HG03139 (cell line): ENCODE measurements around the gene MEF2B.
"Not testable (repeated sequence)": the region's sequence is repeated elsewhere in the genome, so short reads cannot be mapped to it uniquely, and the experiment has no call there.

Source experiments
- ATAC-seq: cut with Tn5 transposase; IDR thresholded peaks from one replicate; pipeline ENCODE4 v1.9.1; 2021; ENCODE audit not compliant: unreplicated experiment

Gene MEF2B

DNA sequence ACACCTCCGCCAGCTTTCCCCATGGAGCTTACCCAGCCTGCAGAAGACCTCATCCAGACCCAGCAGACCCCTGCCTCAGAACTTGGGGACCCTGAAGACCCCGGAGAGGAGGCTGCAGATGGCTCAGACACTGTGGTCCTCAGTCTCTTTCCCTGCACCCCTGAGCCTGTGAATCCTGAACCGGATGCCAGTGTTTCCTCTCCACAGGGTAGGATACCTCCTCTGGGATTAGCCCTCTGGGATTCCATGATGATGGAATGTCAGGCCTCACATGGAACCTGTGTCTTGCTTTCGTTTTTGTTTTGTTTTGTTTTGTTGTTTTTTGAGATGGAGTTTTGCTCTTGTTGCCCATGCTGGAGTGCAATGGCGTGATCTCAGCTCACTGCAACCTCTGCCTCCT lies 23.9 kb upstream of the MEF2B start:
- no peak for ATAC-seq

- ATAC-seq, result no peak
Measured at GRCh38 chr19:19192910-19193423, 22.9 kb upstream of the MEF2B start.

- ATAC-seq, result peak; percentile 70
Measured at GRCh38 chr19:19192078-19192882, 22.2 kb upstream of the MEF2B start, which contains the start of the genes BORCS8 and RFXANK. TSS of gene BORCS8 (minus strand) at chr19:19192152. CDS start at chr19:19192117, 35 bp downstream. TSS of gene RFXANK (plus strand) at chr19:19192258. CDS start at chr19:19193947, 1,689 bp downstream.

DNA sequence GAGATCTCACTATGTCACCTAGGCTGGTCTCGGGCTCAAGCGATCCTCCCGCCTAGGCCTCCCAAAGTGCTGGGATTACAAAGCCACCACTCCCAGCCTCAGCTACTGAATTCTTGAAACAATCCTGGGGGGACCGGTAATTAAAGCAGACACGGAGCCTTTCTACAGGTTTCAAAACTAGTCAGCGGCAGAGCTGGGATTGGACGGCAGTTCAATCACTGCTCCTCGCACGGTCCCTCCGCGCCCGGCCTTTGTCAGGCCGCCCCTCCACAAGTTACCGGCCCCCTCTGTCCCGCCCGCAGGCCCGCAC lies 21.7 kb upstream of the MEF2B start:
- peak; percentile 3 for ATAC-seq

- no peak for ATAC-seq
Measured at GRCh38 chr19:19186742-19187141, 16.7 kb upstream of the MEF2B start.

DNA sequence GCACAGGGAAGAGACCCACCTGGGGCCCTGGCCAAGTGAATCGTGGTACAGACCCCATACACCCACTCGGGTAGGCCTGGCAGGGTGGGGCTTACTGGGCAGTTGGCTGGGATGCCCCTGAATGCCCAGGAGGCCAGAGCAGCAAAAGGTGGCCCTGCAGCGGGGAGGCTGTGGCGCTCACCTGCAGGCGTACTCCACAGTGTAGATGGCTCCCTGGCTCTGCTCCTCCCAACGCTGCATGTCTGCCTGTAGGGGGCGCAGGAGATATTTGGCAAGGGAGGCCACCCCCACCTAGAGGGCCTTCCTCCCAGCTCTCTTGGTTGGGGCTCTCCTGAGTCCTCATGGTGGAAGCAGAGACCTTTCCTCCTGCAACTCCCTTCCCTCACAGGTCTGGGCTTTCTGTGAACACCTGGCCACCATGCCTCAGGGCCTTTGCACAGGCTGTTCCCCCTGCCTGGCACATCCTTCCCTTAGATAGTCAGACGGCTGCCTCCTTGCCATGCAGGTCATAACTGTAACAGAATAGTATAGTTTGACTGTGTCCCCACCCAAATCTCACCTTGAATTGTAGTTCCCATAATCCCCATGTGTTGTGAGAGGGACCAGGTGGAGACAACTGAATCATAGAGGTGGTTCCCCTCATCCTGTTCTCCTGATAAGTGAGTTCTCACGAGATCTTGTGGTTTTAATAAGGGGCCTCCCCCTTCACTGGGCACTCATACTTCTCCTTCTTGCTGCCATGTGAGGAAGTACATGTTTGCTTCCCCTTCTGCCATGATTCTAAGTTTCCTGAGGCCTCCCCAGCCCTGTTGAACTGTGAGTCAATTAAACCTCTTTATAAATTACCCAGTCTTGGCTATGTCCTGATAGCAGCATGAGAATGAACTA lies 16.0 kb upstream of the MEF2B start:
- ATAC-seq, result no peak

DNA sequence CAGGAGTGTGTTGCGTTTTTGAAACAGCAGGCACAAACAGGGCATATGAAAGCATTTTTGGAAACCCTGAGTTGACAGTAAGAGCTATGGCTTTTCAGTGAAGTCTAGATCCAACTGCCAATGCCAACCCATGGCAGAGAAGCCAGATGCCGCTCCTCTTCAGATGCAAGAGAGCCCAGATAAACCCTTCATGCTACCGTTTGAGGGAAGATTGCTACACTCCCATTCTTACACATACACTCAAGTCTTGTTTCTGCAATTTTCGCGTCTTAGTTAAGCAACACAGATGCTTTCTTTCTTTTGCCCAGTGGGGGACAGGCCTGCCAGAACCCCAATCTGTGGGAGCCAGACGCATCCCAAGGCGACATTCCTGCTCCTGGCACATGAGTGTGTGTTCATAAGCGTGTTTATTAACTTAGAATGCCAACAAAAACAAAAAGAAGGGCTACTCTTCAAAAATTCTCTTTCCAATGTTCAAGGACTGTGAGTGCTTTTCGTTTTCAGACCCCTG lies 11.5 kb upstream of the MEF2B start:
- no peak for ATAC-seq

GRCh38 chr19:19179548-19180441 lies 9.7 kb upstream of the MEF2B start:
- no peak for ATAC-seq

DNA sequence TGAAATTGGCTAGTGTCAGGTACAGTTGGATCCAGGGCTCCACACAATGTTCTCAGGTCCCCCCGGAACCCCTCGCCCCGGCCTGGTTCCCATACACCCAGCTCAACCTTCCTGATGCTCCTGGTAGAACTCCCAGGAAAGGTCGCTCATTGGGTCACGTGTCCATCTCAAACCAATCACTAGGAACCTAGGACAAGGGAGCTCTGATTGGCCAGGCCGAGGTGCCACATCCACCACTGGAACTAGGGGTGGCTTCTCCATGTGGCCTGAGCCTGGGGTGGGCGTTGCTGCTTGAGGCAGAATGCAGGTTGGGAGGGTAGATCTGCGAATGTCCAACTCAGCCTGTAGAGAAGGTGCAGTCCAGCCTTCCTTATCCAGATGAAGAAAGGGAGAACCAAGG lies 6.9 kb upstream of the MEF2B start:
- no peak for ATAC-seq

DNA sequence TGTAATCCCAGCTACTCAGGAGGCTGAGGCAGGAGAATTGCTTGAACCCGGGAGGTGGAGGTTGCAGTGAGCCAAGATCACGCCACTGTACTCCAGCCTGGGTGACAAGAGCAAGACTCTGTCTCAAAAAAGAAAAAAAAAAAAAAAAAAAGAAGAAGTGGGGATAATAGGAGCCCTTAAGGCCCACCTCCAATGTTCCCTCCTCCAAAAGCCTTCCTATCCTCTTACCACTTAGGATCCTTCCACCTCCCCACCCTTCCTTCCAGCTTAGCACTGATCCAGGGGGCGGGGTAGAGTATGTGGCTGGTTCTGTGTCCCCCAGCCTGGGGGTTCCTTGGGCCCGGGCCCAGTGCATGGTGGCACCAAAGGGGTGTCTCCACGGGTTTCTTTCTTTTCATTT lies 3.2 kb upstream of the MEF2B start:
- ATAC-seq, result not testable (repeated sequence)

- no peak for ATAC-seq
Measured at GRCh38 chr19:19171821-19172532, 1.9 kb upstream of the MEF2B start.

GRCh38 chr19:19170873-19171672 lies 1.0 kb upstream of the MEF2B start:
- no peak for ATAC-seq

DNA sequence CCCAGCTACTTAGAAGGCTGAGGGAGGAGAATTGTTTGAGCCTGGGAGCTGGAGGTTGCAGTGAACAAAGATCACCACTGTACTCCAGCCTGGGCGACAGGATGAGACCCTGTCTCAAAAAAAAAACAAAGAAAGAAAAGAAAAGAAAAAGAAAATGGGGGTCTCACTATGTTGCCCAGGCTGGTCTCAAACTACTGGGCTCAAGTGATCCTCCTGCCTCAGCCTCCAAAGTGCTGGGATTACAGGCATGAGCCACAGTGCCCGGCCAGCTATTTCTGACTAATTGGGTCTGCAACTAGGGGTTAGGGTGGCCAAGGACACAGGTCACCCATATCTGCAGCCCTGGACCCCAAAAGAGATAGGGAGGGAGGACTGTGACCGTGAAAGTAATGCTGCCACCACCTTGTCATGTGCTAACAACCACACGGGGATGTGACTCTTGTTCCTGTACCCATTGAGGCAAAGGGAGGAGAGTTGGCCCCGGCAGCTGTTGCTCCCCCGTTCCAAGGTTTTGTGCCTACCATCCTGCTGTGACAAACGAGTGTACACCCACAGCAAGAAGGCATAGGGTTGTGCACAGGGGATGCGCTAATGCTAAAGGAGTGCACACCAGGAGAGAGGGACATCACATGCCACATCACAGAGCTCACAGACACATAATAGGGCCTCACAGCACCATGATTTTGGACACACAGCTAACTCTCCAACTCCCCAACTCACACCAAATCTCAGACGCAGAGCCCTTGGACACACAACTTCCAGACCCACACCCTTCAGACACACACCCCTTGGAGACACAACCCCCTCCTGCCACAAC lies 619 bp downstream of the MEF2B start:
- no peak for ATAC-seq

GRCh38 chr19:19167612-19168011 lies 2.5 kb downstream of the MEF2B start:
- no peak for ATAC-seq

DNA sequence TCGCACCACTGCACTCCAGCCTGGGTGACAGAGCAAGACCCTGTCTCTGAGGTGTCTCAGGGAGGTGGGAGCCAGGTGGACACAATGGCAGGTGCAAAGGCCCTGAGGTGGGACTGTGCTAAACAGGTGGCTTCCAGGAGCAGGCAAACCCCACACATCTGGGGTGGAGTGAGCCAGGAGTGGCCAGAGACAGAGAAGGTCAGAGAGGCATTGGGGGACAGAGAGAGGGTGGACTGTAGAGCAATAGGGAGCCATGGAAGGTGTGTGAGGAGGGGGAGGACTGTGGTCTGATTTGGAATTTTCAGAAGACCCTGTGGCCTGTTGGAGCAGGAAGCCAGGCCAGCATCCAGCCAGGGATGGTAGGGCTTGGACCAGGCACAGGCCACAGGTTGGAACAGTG lies 4.7 kb downstream of the MEF2B start:
- no peak for ATAC-seq

GRCh38 chr19:19162495-19162894 lies 7.6 kb downstream of the MEF2B start:
- no peak for ATAC-seq

- ATAC-seq, result peak; percentile 47
Measured at GRCh38 chr19:19160461-19161035, 9.5 kb downstream of the MEF2B start.

DNA sequence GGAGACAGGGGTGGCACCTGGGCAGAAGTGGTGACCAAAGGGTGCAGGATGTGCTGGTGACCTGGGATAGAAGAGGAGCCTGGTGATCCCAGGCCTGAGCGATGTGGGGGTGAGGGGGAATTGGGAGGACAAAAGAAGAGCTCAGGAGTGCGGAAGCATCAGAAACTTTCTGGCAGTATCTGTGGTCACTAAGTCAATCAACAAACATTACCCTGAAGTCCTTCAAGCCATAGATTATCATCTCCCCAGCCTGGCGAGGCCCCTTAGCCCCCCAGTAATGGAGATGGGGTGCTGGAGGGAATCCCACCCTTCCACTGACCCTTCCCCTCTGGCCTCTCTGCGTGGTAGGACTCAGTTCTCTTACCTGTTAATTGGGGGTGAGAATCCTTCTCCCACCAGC lies 10.5 kb downstream of the MEF2B start:
- ATAC-seq, result no peak
